Measurements from ENCODE around the gene SRRT.
A peak's percentile ranks its signal among the peaks of the same experiment; 100 is the strongest.

Gene SRRT

GRCh38 chr7:100867040-100867775 is 7.7 kb upstream of the SRRT start, which contains the start of gene TRIP6:
TRIP6 (plus strand) TSS chr7:100867387; CDS start chr7:100867498, 111 bp downstream.
- CTCF ChIA-PET = interaction anchor here (0.7 kb wide), 1 partner anchor 10 kb away, joined by 4 read pairs; no protein-coding TSS in a partner anchor
- POLR2A ChIA-PET (ENCODE audit: low non-redundant PET) = interaction anchor here (0.6 to 1.0 kb wide), 2 partner anchors 22 to 172 kb away, joined by 3 to 8 read pairs; partner anchors contain the start of gene UFSP1
- TF ChIP-seq, protein P1, sequence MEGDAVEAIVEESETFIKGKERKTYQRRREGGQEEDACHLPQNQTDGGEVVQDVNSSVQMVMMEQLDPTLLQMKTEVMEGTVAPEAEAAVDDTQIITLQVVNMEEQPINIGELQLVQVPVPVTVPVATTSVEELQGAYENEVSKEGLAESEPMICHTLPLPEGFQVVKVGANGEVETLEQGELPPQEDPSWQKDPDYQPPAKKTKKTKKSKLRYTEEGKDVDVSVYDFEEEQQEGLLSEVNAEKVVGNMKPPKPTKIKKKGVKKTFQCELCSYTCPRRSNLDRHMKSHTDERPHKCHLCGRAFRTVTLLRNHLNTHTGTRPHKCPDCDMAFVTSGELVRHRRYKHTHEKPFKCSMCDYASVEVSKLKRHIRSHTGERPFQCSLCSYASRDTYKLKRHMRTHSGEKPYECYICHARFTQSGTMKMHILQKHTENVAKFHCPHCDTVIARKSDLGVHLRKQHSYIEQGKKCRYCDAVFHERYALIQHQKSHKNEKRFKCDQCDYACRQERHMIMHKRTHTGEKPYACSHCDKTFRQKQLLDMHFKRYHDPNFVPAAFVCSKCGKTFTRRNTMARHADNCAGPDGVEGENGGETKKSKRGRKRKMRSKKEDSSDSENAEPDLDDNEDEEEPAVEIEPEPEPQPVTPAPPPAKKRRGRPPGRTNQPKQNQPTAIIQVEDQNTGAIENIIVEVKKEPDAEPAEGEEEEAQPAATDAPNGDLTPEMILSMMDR (conservative IDR thresholded peaks at IDR 0.05; ENCODE audit: low read depth) = no peak
- peak within 1 kb of the TSS; percentile 100 for H3K27ac ChIP-seq
- DNase-seq (ENCODE audit: low spot score) = peak; percentile 97

- H3K27ac ChIP-seq = peak overlapping the region; percentile 100
- DNase-seq (ENCODE audit: low spot score) = peak; percentile 28
- POLR2A ChIA-PET (ENCODE audit: low non-redundant PET) = interaction anchor here (0.6 kb wide), 1 partner anchor 22 kb away, joined by 3 read pairs; the partner anchor contains the start of gene UFSP1
- CTCF ChIA-PET = no interaction called here
- TF ChIP-seq, protein P1 (conservative IDR thresholded peaks at IDR 0.05; ENCODE audit: low read depth) = no peak
Observed at GRCh38 chr7:100867776-100868485, 7.0 kb upstream of the SRRT start.

DNA sequence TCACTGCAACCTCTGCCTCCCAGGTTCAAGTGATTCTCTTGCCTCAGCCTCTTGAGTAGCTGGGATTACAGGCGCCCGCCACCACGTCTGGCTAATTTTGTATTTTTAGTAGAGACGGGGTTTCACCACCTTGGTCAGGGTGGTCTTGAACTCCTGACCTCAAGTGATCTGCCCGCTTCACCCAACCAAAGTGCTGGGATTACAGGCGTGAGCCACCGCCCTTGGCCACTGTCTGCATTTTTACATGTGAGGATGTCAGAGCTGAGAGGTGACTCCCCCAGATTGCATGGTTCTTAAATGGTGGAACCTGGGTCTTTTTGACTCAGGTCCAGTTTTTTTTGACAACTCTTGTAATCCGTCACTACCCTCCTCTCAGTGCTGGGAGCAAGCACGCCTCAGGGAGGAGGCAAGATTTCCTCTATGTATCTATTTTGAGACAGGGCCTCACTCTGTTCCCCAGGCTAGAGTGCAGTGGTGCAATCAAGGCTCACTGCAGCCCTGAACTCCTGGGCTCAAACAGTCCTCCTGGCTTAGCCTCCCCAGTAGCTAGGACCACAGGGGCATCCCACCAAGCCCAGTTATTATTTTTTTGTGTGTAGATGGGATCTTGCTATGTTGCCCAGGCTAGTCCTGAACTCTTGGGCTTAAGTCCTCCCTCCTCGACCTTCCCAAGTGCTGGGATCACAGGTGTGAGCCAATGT is 1.2 kb upstream of the SRRT start:
- POLR2A ChIA-PET (ENCODE audit: low non-redundant PET) = no interaction called here
- CTCF ChIA-PET = no interaction called here
- DNase-seq (ENCODE audit: low spot score) = no peak
- TF ChIP-seq, protein P1 (conservative IDR thresholded peaks at IDR 0.05; ENCODE audit: low read depth) = no peak
- peak overlapping the region; percentile 100 for H3K27ac ChIP-seq

- TF ChIP-seq, protein P1 (conservative IDR thresholded peaks at IDR 0.05; ENCODE audit: low read depth) = no peak
- DNase-seq (ENCODE audit: low spot score) = no peak
- ChIA-PET POLR2A (ENCODE audit: low non-redundant PET) (no interaction called here), CTCF (no interaction called here)
- H3K27ac ChIP-seq = peak overlapping the region; percentile 100
Observed at GRCh38 chr7:100874300-100874576, 665 bp upstream of the SRRT start.

DNA sequence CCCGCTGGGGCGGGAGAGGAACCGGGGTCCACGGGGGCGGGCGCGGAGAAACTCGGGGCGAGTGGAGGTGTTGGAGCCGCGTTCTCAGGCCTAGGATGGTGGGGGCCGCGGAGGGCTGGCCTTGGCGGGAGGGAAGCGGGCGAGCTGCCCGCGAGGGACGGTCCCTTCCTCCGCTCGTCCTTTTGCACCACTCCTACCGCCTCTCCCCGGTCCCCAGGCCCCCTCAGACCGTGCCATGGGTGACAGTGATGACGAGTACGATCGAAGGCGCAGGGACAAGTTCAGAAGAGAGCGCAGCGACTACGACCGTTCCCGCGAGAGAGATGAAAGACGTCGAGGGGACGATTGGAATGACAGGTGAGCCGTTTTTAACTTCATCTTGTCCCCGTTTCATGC is 451 bp downstream of the SRRT start:
- no peak for DNase-seq (ENCODE audit: low spot score)
- TF ChIP-seq, protein P1 (conservative IDR thresholded peaks at IDR 0.05; ENCODE audit: low read depth) = no peak
- peak overlapping the region; percentile 100 for H3K27ac ChIP-seq
- ChIA-PET CTCF (interaction anchor here (0.6 to 1.8 kb wide), 4 partner anchors 19 to 785 kb away, joined by 3 to 5 read pairs (median 4); no protein-coding TSS in a partner anchor), POLR2A (ENCODE audit: low non-redundant PET) (interaction anchor here (0.7 to 1.2 kb wide), 4 partner anchors 15 to 651 kb away, joined by 3 to 8 read pairs (median 3); partner anchors contain the start of genes TRIM56 and UFSP1)

GRCh38 chr7:100878013-100878412 is 3.1 kb downstream of the SRRT start:
- ChIA-PET POLR2A (ENCODE audit: low non-redundant PET) (no interaction called here), CTCF (interaction anchor here (1.0 kb wide), 1 partner anchor 464 kb away, joined by 5 read pairs; no protein-coding TSS in a partner anchor)
- peak overlapping the region; percentile 23; the same call in 1 of the 2 replicates for H3K27ac ChIP-seq
- TF ChIP-seq, protein P1 (conservative IDR thresholded peaks at IDR 0.05; ENCODE audit: low read depth) = no peak
- no peak for DNase-seq (ENCODE audit: low spot score)

Measured in RWPE1 (cell line).